Pancreas (tissue), 10 donors: ENCODE results near the gene TLE4. TPM values are rescaled to one million over a fixed set of nuclear protein-coding genes. Genes with fewer than 3 reads are reported as not detected.

ENCODE experiments used
- ATAC-seq, 4 donors: fragments of 200-7000 bp; cut with Tn5 transposase; one replicate each; pipeline versions ENCODE4 v1.8.0 to v1.9.1; 2020; ENCODE audit warnings: mild to moderate bottlenecking in 4 of 4, moderate library complexity in 4 of 4
- DNase-seq, 6 donors: peaks; one replicate each; pipeline ENCODE4 v3.0.0-alpha.2; 2020
- FAIRE-seq: peaks from 2 replicates; lab custom pipeline; 2012; peaks lifted over from hg19 to GRCh38; lab: Jason Lieb, UNC
- H3K27ac ChIP-seq, 4 donors: fragments of 200-600 bp; sonication (generic); 1 replicate in 3 of 4; 2 replicates in 1 of 4; pipeline versions ENCODE4 v1.5.0 to v1.8.0; 2020
- H3K27me3 ChIP-seq, 4 donors: fragments of 200-600 bp; one replicate each; pipeline ENCODE4 v1.8.0; 2021
- H3K36me3 ChIP-seq, 3 donors: fragments of 200-600 bp; sonication (generic) in 1 of 3; one replicate each; pipeline versions ENCODE4 v1.5.0 to v1.8.0; 2020 to 2021
- H3K4me1 ChIP-seq, 3 donors: fragments of 200-600 bp; one replicate each; pipeline ENCODE4 v1.8.0; 2021
- H3K4me3 ChIP-seq, 4 donors: fragments of 200-600 bp; sonication (generic) in 2 of 4; one replicate each; pipeline versions ENCODE4 v1.5.0 to v1.8.0; 2020 to 2021
- H3K9me3 ChIP-seq, 4 donors: fragments of 200-600 bp; one replicate each; pipeline ENCODE4 v1.8.0; 2021
- WGBS, 2 donors: extraction: QIAGEN DNeasy Blood & Tissue Kit; methylation state at CpG; one replicate each; pipeline ENCODE4 v1.1.7; 2013; 5-methylcytosine and 5-hydroxymethylcytosine counted together
- intact Hi-C, 3 donors: fragments of 100-400 bp; cut with DNase I; formaldehyde crosslinking; loops; one replicate each; pipeline versions ENCODE4 v1.11.1 to v1.14.2; 2022
- polyA plus RNA-seq, 2 donors: library from polyadenylated mRNA; stranded (reverse); fragments of 200-250 nt; gene quantifications; one replicate each; pipeline ENCODE4 v1.2.3, GENCODE V29; 2013
- total RNA-seq, 6 donors: library from RNA; stranded (reverse); fragmentation: NEBNext Ultra II Directional in 4 of 6; extraction: Animal tissue kit (Norgen Biotek cat#: 25700) in 4 of 6; gene quantifications; one replicate each; pipeline versions ENCODE4 v1.2.1 to v1.2.4, GENCODE V29; 2021 to 2023
- TF ChIP-seq, protein P1 (sequence below), 4 donors: fragments of 200-600 bp; sonication (generic) in 3 of 4; IDR thresholded peaks; one replicate each; pipeline versions ENCODE4 v1.5.0 to v1.8.0; 2021; ENCODE audit warnings: antibody characterized with exemption in 4 of 4
- donor health status: healthy with polysubstance abuse.
- donor health status: DM: no; HTN: no; CAD: no; lungs with moderate emphysema.
- donor health status: DM: no; HTN: no; CAD: no.
- donor health status: control.
- donor health status: control.
- donor health status: Bipolar disorder and iron deficiency.
- donor health status: DM: yes; HTN: yes; CAD: no.
- donor health status: DM: no; HTN: no; CAD: no.
- donor health status: DM: no; HTN: no; CAD: no.
- donor health status: DM: yes; HTN: yes; CAD: no.

TLE4 gene
- total and polyA plus RNA-seq, 8 donors, result 2.8 to 19.0 (median 9.7) TPM

DNA sequence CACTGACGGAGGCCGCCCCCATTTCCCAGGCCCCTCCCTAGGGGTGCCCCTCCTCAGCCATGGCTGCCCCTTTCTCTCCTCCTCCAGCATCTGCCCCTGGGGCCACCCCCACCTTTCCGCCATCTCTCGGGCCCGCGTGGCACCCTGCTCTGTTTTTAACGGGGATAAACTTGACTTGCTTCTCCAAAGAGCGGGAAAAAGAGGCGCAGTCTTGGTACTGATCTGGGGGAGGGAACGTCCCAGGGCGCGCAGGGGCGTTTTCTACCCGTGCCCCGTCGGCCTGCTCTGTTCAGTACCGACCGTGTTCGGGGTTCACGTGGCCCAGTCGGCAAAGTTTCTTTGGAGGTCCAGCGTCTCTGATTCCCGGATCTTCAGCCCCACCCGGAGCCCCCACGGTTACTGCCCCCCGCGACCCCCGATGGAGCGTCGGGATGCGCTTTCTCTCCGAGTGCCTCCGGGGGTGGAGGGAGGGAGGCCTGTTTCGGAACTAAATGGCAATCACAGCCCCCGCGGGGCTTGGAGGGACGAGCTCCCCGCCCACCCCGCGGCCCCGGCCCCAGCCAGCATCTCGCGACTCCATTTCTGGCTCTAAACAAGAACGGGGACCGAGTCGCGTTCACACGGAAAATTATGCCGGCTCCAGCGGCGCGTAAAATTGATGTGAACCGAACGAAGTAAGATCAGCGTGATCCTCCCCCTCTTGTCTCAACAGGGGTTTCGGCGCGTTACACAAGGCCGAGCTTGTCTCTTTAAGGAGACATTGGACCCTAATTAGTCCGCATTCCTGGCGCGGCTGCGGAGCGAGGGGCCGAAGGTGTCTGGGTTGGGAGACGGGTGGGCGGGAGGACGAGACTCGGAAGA lies 1.1 kb upstream of the TLE4 start:
- Histone ChIP-seq H3K27me3 (no peaks in the 10 kb centered on the region), H3K9me3 (no peaks in the 10 kb centered on the region), H3K4me3 (peak overlapping the region; percentile 20 to 51 (median 42)), H3K36me3 (no peaks in the 10 kb centered on the region), H3K27ac (peak overlapping the region in 3 of 4 donors; percentile 44 to 69 (median 60)), H3K4me1 (peaks cover 0 to 7% (median 0%) of the 10 kb centered on the region in 3 donors)
- TF ChIP-seq, protein P1, sequence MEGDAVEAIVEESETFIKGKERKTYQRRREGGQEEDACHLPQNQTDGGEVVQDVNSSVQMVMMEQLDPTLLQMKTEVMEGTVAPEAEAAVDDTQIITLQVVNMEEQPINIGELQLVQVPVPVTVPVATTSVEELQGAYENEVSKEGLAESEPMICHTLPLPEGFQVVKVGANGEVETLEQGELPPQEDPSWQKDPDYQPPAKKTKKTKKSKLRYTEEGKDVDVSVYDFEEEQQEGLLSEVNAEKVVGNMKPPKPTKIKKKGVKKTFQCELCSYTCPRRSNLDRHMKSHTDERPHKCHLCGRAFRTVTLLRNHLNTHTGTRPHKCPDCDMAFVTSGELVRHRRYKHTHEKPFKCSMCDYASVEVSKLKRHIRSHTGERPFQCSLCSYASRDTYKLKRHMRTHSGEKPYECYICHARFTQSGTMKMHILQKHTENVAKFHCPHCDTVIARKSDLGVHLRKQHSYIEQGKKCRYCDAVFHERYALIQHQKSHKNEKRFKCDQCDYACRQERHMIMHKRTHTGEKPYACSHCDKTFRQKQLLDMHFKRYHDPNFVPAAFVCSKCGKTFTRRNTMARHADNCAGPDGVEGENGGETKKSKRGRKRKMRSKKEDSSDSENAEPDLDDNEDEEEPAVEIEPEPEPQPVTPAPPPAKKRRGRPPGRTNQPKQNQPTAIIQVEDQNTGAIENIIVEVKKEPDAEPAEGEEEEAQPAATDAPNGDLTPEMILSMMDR (IDR thresholded peaks at IDR 0.05), result no peak
- DNase-seq (peak; percentile 15 to 73 (median 45)), ATAC-seq (peak in 3 of 4 donors; percentile 0 to 1 (median 1)), FAIRE-seq (no peak)
- intact Hi-C loops, result no loop called here
- WGBS, 2 donors, result 3 to 4% methylated on average over 67 to 69 of the region's 69 CpGs

DNA sequence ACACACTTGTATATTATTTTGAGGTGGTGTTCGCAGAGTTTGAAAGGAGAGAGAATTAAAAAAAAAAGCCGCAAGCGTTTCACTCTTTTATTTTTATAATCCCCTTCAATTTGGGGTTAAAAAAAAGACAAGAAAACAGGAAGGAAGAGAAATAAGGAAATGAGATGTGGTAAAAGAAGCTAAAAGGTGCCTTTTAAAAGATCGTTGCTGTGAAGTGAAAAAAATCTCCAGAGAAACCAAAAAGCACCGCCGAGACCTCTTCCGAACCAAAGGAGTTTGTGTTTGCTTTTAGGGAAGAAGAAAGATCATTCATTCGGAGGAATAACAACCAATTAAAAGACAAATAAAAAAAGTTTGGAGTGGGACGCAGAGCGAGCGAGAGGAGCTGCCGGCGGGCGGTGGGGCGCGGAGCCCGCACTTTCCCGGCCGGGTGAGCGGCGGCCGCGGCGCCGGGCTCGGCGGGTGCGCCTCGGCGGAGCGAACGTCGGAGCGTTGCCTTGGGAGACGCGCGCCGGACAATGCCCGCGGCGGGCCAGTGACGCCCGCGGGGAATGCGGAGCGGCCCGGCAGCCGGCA lies 355 bp downstream of the TLE4 start:
- no peaks in the 10 kb centered on the region for H3K36me3 ChIP-seq
- ATAC-seq (peak; percentile 6 to 49 (median 16)), FAIRE-seq (no peak), DNase-seq (peak in 1 of 6 donors; percentile 57)
- intact Hi-C loops, result no loop called here
- TF ChIP-seq, protein P1 (IDR thresholded peaks at IDR 0.05), result no peak
- no peaks in the 10 kb centered on the region for H3K9me3 ChIP-seq
- H3K4me3 ChIP-seq, result peak overlapping the region; percentile 83 to 97 (median 90)
- WGBS, 2 donors, result 0% methylated on average over 47 to 48 of the region's 48 CpGs
- H3K4me1 ChIP-seq, result peaks cover 0 to 7% (median 0%) of the 10 kb centered on the region in 3 donors
- no peaks in the 10 kb centered on the region for H3K27me3 ChIP-seq
- H3K27ac ChIP-seq, result peak overlapping the region; percentile 91 to 97 (median 94)

DNA sequence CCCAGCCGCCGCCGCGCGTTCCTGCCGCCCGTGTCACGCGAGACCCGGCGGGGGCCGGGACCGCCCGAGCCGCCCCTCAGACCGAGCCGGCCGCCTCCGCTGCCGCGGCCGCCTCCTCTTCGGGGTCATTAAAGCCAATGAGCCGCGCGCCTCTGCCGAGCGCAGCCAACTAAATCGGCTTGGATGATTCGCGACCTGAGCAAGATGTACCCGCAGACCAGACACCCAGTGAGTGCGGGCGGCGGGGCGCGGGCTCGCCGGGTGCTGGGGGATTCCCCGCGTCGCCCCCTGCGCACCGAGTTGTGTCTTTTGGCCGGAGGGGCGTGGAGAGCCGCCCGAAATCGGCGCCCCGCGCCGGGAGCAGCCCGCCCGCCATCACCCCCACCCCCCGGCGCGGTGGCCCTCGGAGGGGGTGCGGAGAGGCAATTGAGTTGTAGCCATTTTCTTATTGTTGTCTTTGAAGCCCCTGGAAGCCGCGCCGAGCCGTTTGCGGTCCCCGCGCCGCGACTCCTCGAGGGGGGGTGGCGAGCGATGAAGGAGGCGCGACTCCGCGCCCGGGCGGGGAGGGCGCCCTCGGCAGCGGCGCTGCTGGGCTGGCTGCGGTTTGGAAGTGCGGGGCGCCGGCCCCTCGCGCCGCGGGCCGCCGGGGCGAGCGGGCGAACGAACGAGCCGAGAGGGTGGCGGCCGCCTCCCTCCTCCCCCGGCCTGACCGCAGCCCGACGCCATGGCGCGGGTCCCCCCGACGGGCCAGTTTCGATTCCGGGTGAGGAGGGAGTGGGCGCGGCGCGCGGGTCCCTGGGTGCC lies 1.0 kb downstream of the TLE4 start:
- TF ChIP-seq, protein P1 (IDR thresholded peaks at IDR 0.05), result no peak
- peak overlapping the region; percentile 83 to 97 (median 90) for H3K4me3 ChIP-seq
- peaks cover 0 to 7% (median 0%) of the 10 kb centered on the region in 3 donors for H3K4me1 ChIP-seq
- WGBS, 2 donors, result 1% methylated on average over 31 to 115 of the region's 115 CpGs
- no peaks in the 10 kb centered on the region for H3K36me3 ChIP-seq
- H3K27me3 ChIP-seq, result no peaks in the 10 kb centered on the region
- intact Hi-C loops, result no loop called here
- H3K27ac ChIP-seq, result peak overlapping the region; percentile 91 to 97 (median 94)
- no peak for FAIRE-seq
- peak; percentile 43 to 83 (median 62) for DNase-seq
- ATAC-seq, result peak in 2 of 4 donors; percentile 1 to 5
- H3K9me3 ChIP-seq, result no peaks in the 10 kb centered on the region

DNA sequence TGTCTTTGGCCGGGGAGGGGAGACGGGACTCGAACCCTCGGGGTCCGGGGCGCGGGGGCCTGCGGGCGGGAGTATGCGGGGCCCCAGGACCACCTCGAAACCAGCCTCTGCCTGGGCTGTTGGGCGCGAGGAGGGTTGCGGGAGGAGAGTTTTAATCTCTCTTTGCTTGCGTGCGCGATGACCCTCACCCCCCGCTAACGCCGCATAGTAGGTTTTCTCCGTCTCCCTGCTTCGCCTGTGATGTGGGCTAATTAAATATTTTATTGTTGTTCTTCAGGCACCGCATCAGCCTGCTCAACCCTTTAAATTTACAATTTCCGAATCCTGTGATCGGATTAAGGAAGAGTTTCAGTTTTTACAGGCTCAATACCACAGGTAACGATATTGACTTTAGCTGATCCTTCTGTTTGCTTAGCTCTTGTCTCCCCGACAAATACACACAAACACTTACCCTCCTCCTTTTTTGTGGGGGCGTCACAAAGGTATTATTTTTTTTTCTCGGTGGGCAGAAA lies 1.7 kb downstream of the TLE4 start:
- no peaks in the 10 kb centered on the region for H3K36me3 ChIP-seq
- intact Hi-C loops, result no loop called here
- peak overlapping the region; percentile 91 to 97 (median 94) for H3K27ac ChIP-seq
- TF ChIP-seq, protein P1 (IDR thresholded peaks at IDR 0.05), result no peak
- H3K4me1 ChIP-seq, result peaks cover 0 to 7% (median 0%) of the 10 kb centered on the region in 3 donors
- peak in 2 of 6 donors; percentile 21 to 28 for DNase-seq
- ATAC-seq, result no peak
- no peaks in the 10 kb centered on the region for H3K27me3 ChIP-seq
- 4 to 5% methylated on average over 20 to 29 of the region's 29 CpGs for WGBS, 2 donors
- no peak for FAIRE-seq
- H3K4me3 ChIP-seq, result peak overlapping the region; percentile 83 to 97 (median 90)
- no peaks in the 10 kb centered on the region for H3K9me3 ChIP-seq
